ENCODE measurements around the gene TTLL8. TPM values are rescaled to one million over a fixed set of nuclear protein-coding genes. Genes with fewer than 3 reads are reported as not detected.
"Not testable (repeated sequence)": the region's sequence is repeated elsewhere in the genome, so short reads cannot be mapped to it uniquely, and the experiment has no call there.

Gene TTLL8
- total and polyA plus RNA-seq, 2 donors (not counting 3 experiments of a cell fraction or from before 2014, with no cell fraction given) = not detected

GRCh38 chr22:50087646-50088045 is 29.5 kb upstream of the TTLL8 start:
- intact Hi-C loops (cut with micrococcal nuclease) (no loop called here), dilution Hi-C loops (cut with MboI; ENCODE audit: extremely low pct_ligation_motif_present, low sequenced_read_pairs) (no loop called here)
- Histone ChIP-seq H3K36me3 (ENCODE audit: control insufficient read depth in 2 of 2, extremely low read depth in 1 of 2, insufficient read depth in 2 of 2, low read length in 2 of 2) (no peaks in the 10 kb centered on the region), H3K27ac (ENCODE audit: insufficient read depth, low read depth, low read length) (no peak overlapping the region), H3K79me2 (ENCODE audit: control insufficient read depth, insufficient read depth, low read length) (no peaks in the 10 kb centered on the region), H3K4me1 (ENCODE audit: control insufficient read depth, extremely low read depth, insufficient read depth, low read length) (no peaks in the 10 kb centered on the region), H3K27me3 (ENCODE audit: control insufficient read depth in 2 of 2, insufficient read depth in 2 of 2, low read length in 2 of 2) (peaks cover 0 to 6% of the 10 kb centered on the region in 2 experiments), H3K9me1 (replicated peaks; ENCODE audit: control insufficient read depth, extremely low read depth, insufficient read depth, low read length) (no peaks in the 10 kb centered on the region), H3K9ac (replicated peaks; ENCODE audit: extremely low read depth, insufficient read depth, low read length) (no peak overlapping the region), H4K20me1 (replicated peaks; ENCODE audit: control insufficient read depth, extremely low read depth, insufficient read depth, low read length) (no peaks in the 10 kb centered on the region), H2AFZ (ENCODE audit: low read depth, low read length) (no peak overlapping the region), H3K4me2 (ENCODE audit: insufficient read depth, low read length) (no peak overlapping the region), H3K4me3 (replicated peaks in 1 of 3; ENCODE audit: insufficient read depth in 1 of 3, low read depth in 1 of 3, low read length in 3 of 3) (no peak overlapping the region), H3K9me3 (replicated peaks; ENCODE audit: control insufficient read depth, insufficient read depth, low read length) (no peaks in the 10 kb centered on the region)
- CTCF ChIA-PET = no interaction called here
- TF ChIP-seq EZH2 (IDR thresholded peaks at IDR 0.05; ENCODE audit: borderline replicate concordance, low read depth, low read length, severe bottlenecking) (no peak), MAX (IDR thresholded peaks at IDR 0.05; ENCODE audit: insufficient read depth, insufficient read length) (no peak), FOS (IDR thresholded peaks at IDR 0.05; ENCODE audit: borderline replicate concordance, insufficient read depth, low read length) (no peak), JUN (IDR thresholded peaks at IDR 0.05; ENCODE audit: borderline replicate concordance, insufficient read depth, insufficient read length, low read depth) (no peak), POLR2A (IDR thresholded peaks at IDR 0.05; ENCODE audit: low read depth, low read length) (no peak), POLR2AphosphoS5 (IDR thresholded peaks at IDR 0.05; ENCODE audit: insufficient read depth, low read depth, low read length) (no peak), GATA2 (IDR thresholded peaks at IDR 0.05; ENCODE audit: insufficient read depth, insufficient read length, low read depth, low read length) (no peak), CTCF (IDR thresholded peaks at IDR 0.05; ENCODE audit: extremely low read depth in 1 of 2, insufficient read depth in 1 of 2, low read depth in 1 of 2, low read length in 2 of 2) (no peak), MYC (IDR thresholded peaks at IDR 0.05; ENCODE audit: low read depth, low read length) (no peak)
- FAIRE-seq = no peak
- POLR2A ChIA-PET = interaction anchor here (0.7 kb wide), 1 partner anchor 28 kb away, joined by 4 read pairs; no protein-coding TSS in a partner anchor
- DNase-seq (ENCODE audit: low read depth, low spot score) = no peak
- BruUV-seq (replicated peaks) = no TSS peak

GRCh38 chr22:50086975-50087374 is 28.9 kb upstream of the TTLL8 start:
- H3K27ac ChIP-seq (ENCODE audit: insufficient read depth, low read depth, low read length); H3K79me2 ChIP-seq (ENCODE audit: control insufficient read depth, insufficient read depth, low read length); H3K9me3 ChIP-seq (replicated peaks; ENCODE audit: control insufficient read depth, insufficient read depth, low read length); H3K4me1 ChIP-seq (ENCODE audit: control insufficient read depth, extremely low read depth, insufficient read depth, low read length); FAIRE-seq; intact Hi-C loops (cut with micrococcal nuclease); H3K9me1 ChIP-seq (replicated peaks; ENCODE audit: control insufficient read depth, extremely low read depth, insufficient read depth, low read length); BruUV-seq (replicated peaks); H4K20me1 ChIP-seq (replicated peaks; ENCODE audit: control insufficient read depth, extremely low read depth, insufficient read depth, low read length); dilution Hi-C loops (cut with MboI; ENCODE audit: extremely low pct_ligation_motif_present, low sequenced_read_pairs); H3K4me3 ChIP-seq (replicated peaks in 1 of 3; ENCODE audit: insufficient read depth in 1 of 3, low read depth in 1 of 3, low read length in 3 of 3); H3K36me3 ChIP-seq (ENCODE audit: control insufficient read depth in 2 of 2, extremely low read depth in 1 of 2, insufficient read depth in 2 of 2, low read length in 2 of 2); CTCF ChIA-PET; DNase-seq (ENCODE audit: low read depth, low spot score); H3K4me2 ChIP-seq (ENCODE audit: insufficient read depth, low read length); H3K27me3 ChIP-seq (ENCODE audit: control insufficient read depth in 2 of 2, insufficient read depth in 2 of 2, low read length in 2 of 2); POLR2A ChIA-PET; H2AFZ ChIP-seq (ENCODE audit: low read depth, low read length); H3K9ac ChIP-seq (replicated peaks; ENCODE audit: extremely low read depth, insufficient read depth, low read length): not testable (repeated sequence)
